ENCODE results near the gene ALX1.

- TF ChIP-seq EZH2 (IDR thresholded peaks at IDR 0.05; ENCODE audit: insufficient read depth, poor library complexity, severe bottlenecking) (no peak), EZH2phosphoT487 (IDR thresholded peaks at IDR 0.05; ENCODE audit: insufficient read depth, low read depth) (no peak)
Measured at GRCh38 chr12:85278598-85279448, 1.2 kb upstream of the ALX1 start.
